Stimulated activated CD4-positive, alpha-beta T cell treated with anti-CD3 and anti-CD28 coated beads, Interleukin-2, amount 100 ng/mL, for 4 hours (primary cell): ENCODE results near the gene BAAT.
"Not testable (repeated sequence)": the region's sequence is repeated elsewhere in the genome, so short reads cannot be mapped to it uniquely, and the experiment has no call there.

Experiments used
- DNase-seq: peaks from one replicate; pipeline ENCODE4 v3.0.0-alpha.2; 2020; ENCODE audit warnings: low read depth

Gene BAAT

GRCh38 chr9:101384873-101385536 lies at the start of gene BAAT:
BAAT (minus strand) TSS chr9:101385006; CDS start chr9:101371404, 13,602 bp downstream.
- not testable (repeated sequence) for DNase-seq

GRCh38 chr9:101433229-101433628 lies 48.4 kb upstream of the BAAT start:
- no peak for DNase-seq

- no peak for DNase-seq
Measured at GRCh38 chr9:101432740-101433139, 47.9 kb upstream of the BAAT start.

GRCh38 chr9:101432171-101432570 lies 47.4 kb upstream of the BAAT start:
- no peak for DNase-seq

- DNase-seq: no peak
Measured at GRCh38 chr9:101429736-101430135, 44.9 kb upstream of the BAAT start.

- DNase-seq: no peak
Measured at GRCh38 chr9:101428909-101429308, 44.1 kb upstream of the BAAT start.

GRCh38 chr9:101427957-101428655 lies 43.3 kb upstream of the BAAT start:
- no peak for DNase-seq

GRCh38 chr9:101427358-101427757 lies 42.6 kb upstream of the BAAT start:
- DNase-seq: no peak

- no peak for DNase-seq
Measured at GRCh38 chr9:101421653-101422065, 36.9 kb upstream of the BAAT start.

- DNase-seq: no peak
Measured at GRCh38 chr9:101419863-101420262, 35.1 kb upstream of the BAAT start.

GRCh38 chr9:101418518-101419430 lies 34.0 kb upstream of the BAAT start:
- no peak for DNase-seq

- DNase-seq: no peak
Measured at GRCh38 chr9:101417977-101418376, 33.2 kb upstream of the BAAT start.

GRCh38 chr9:101417389-101417788 lies 32.6 kb upstream of the BAAT start:
- no peak for DNase-seq

GRCh38 chr9:101415578-101415977 lies 30.8 kb upstream of the BAAT start:
- no peak for DNase-seq

- DNase-seq: no peak
Measured at GRCh38 chr9:101414839-101415238, 30.0 kb upstream of the BAAT start.

- DNase-seq: no peak
Measured at GRCh38 chr9:101409079-101409477, 24.3 kb upstream of the BAAT start.

GRCh38 chr9:101408374-101409078 lies 23.7 kb upstream of the BAAT start:
- DNase-seq: no peak

- DNase-seq: no peak
Measured at GRCh38 chr9:101403516-101404285, 18.9 kb upstream of the BAAT start.

- DNase-seq: no peak
Measured at GRCh38 chr9:101400120-101400519, 15.3 kb upstream of the BAAT start.

GRCh38 chr9:101399643-101399970 lies 14.8 kb upstream of the BAAT start:
- no peak for DNase-seq

- no peak for DNase-seq
Measured at GRCh38 chr9:101398930-101399642, 14.3 kb upstream of the BAAT start.
